A549 (cell line): Measurements from ENCODE around the gene ATOX1. TPM values are rescaled to one million over a fixed set of nuclear protein-coding genes. Genes with fewer than 3 reads are reported as not detected.

Experiments
- ATAC-seq, 2 experiments: fragments of 200-7000 bp in 1 of 2; fragments of >200 bp in 1 of 2; cut with Nextera tagmentation in 1 of 2; cut with Tn5 transposase in 1 of 2; 3 replicates each; pipeline versions ENCODE4 v1.8.0 to v1.9.1; 2018 to 2020; ENCODE audit warnings: mild to moderate bottlenecking in 1 of 2, moderate library complexity in 1 of 2
- CTCF ChIA-PET: fragments of 300-600 bp; sonication (Branson Sonifier 250); formaldehyde crosslinking; extraction: SDS; loops from one replicate; lab custom pipeline; 2021; ENCODE audit warnings: antibody characterized with exemption, inconsistent platforms; lab: Yijun Ruan, JAX
- POLR2A ChIA-PET: fragments of 350-600 bp; formaldehyde crosslinking; extraction: SDS; loops from one replicate; lab custom pipeline; 2021; ENCODE audit warnings: antibody characterized with exemption, inconsistent platforms; lab: Yijun Ruan, JAX
- DNase-seq, 2 experiments: peaks; one replicate each; pipeline versions ENCODE4 v3.0.0 to v3.0.0-alpha.2; 2011 to 2016; ENCODE audit warnings: low read depth in 1 of 2, low spot score in 1 of 2
- FAIRE-seq: peaks from 2 replicates; lab custom pipeline; 2011; peaks lifted over from hg19 to GRCh38; lab: Jason Lieb, UNC
- H3K27ac ChIP-seq, 2 experiments: fragments of >200 bp; sonication (Bioruptor Twin); formaldehyde crosslinking; 3 replicates each; pipeline ENCODE4 v1.5.1; 2016 to 2017
- H3K4me1 ChIP-seq: fragments of >200 bp; sonication (Bioruptor Twin); formaldehyde crosslinking; 3 replicates; pipeline ENCODE4 v1.6.1; 2016
- H3K4me2 ChIP-seq: fragments of >200 bp; sonication (Bioruptor Twin); formaldehyde crosslinking; 3 replicates; pipeline ENCODE4 v1.6.1; 2016
- H3K4me3 ChIP-seq: fragments of >200 bp; sonication (Bioruptor Twin); formaldehyde crosslinking; 3 replicates; pipeline ENCODE4 v1.5.1; 2016
- H3K9me3 ChIP-seq: fragments of >200 bp; sonication (Bioruptor Twin); formaldehyde crosslinking; 3 replicates; pipeline ENCODE4 v1.6.1; 2016
- CBX2 ChIP-seq: fragments of 200-600 bp; sonication (generic); IDR thresholded peaks from 2 replicates; pipeline ENCODE4 v1.6.1; 2016; ENCODE audit warnings: low read depth, mild to moderate bottlenecking, borderline replicate concordance
- CBX8 ChIP-seq: fragments of 200-600 bp; sonication (generic); IDR thresholded peaks from 2 replicates; pipeline ENCODE4 v1.6.1; 2016
- CEBPB ChIP-seq, 2 experiments: fragments of >200 bp in 1 of 2; sonication (Bioruptor Twin) in 1 of 2; formaldehyde crosslinking in 1 of 2; IDR thresholded peaks; 2 replicates each; pipeline ENCODE4 v1.6.1; 2012 to 2016
- EHF ChIP-seq: fragments of 250-450 bp; sonication (Bioruptor Pico); IDR thresholded peaks from 2 replicates; pipeline ENCODE4 v1.5.0; 2020; ENCODE audit warnings: mild to moderate bottlenecking
- ESRRA ChIP-seq: fragments of 150-350 bp; IDR thresholded peaks from 2 replicates; pipeline ENCODE4 v1.6.1; 2014; ENCODE audit warnings: mild to moderate bottlenecking, low read length, borderline replicate concordance
- FOSL2 ChIP-seq, 2 experiments: fragments of 450-650 bp in 1 of 2; fragments of >200 bp in 1 of 2; sonication (Bioruptor Twin) in 1 of 2; formaldehyde crosslinking; IDR thresholded peaks; 2 replicates each; pipeline versions ENCODE4 v1.5.0 to v1.6.1; 2016 to 2020; ENCODE audit warnings: mild to moderate bottlenecking in 1 of 2, moderate library complexity in 1 of 2
- GATA3 ChIP-seq: IDR thresholded peaks from 2 replicates; pipeline ENCODE4 v1.6.1; 2012; ENCODE audit warnings: borderline replicate concordance
- HOXA7 ChIP-seq: fragments of 250-450 bp; sonication (Bioruptor Pico); IDR thresholded peaks from 2 replicates; pipeline ENCODE4 v1.5.0; 2020; ENCODE audit warnings: mild to moderate bottlenecking, moderate library complexity
- HOXB5 ChIP-seq: fragments of 250-450 bp; sonication (Bioruptor Pico); IDR thresholded peaks from 2 replicates; pipeline ENCODE4 v1.5.0; 2020; ENCODE audit warnings: mild to moderate bottlenecking, moderate library complexity
- JUN ChIP-seq, 2 experiments: fragments of >200 bp; sonication (Bioruptor Twin); formaldehyde crosslinking; IDR thresholded peaks; 2 replicates in 1 of 2; 3 replicates in 1 of 2; pipeline ENCODE4 v1.6.1; 2016 to 2017
- JUNB ChIP-seq: fragments of >200 bp; sonication (Bioruptor Twin); formaldehyde crosslinking; IDR thresholded peaks from 2 replicates; pipeline ENCODE4 v1.6.1; 2016
- KDM1A ChIP-seq: fragments of 200-600 bp; sonication (generic); IDR thresholded peaks from 2 replicates; pipeline ENCODE4 v1.6.1; 2016; ENCODE audit warnings: low read depth, mild to moderate bottlenecking
- MYC ChIP-seq: IDR thresholded peaks from 2 replicates; pipeline ENCODE4 v1.6.1; 2012; ENCODE audit warnings: mild to moderate bottlenecking, inconsistent platforms, low read length, improper control_type of control experiment, borderline replicate concordance
- NR3C1 ChIP-seq: fragments of >200 bp; sonication (Bioruptor Twin); formaldehyde crosslinking; IDR thresholded peaks from 3 replicates; pipeline ENCODE4 v1.6.1; 2017
- RCOR1 ChIP-seq: fragments of 150-350 bp; IDR thresholded peaks from 2 replicates; pipeline ENCODE4 v1.6.1; 2014; ENCODE audit warnings: antibody characterized with exemption, low read length, low read depth
- RNF2 ChIP-seq: fragments of 200-600 bp; sonication (generic); IDR thresholded peaks from 2 replicates; pipeline ENCODE4 v1.6.1; 2016; ENCODE audit warnings: low read depth, mild to moderate bottlenecking, antibody characterized with exemption, moderate library complexity, borderline replicate concordance
- ZSCAN20 ChIP-seq: fragments of 250-450 bp; sonication (Bioruptor Pico); IDR thresholded peaks from 2 replicates; pipeline ENCODE4 v1.8.0; 2022; ENCODE audit warnings: mild to moderate bottlenecking, moderate library complexity
- WGBS: methylation state at CpG from one replicate; pipeline ENCODE4 v1.1.6; 2017; ENCODE audit errors: missing lambda C conversion rate; 5-methylcytosine and 5-hydroxymethylcytosine counted together
- polyA plus RNA-seq, 4 experiments: library from polyadenylated mRNA; depleted of rRNA in 3 of 4; stranded (reverse); fragments of >200 nt; fragmentation: RNase III in 1 of 4; extraction: RNeasy Plus Mini Kit Qiagen cat#74134 plus additional on column Dnase treatment in 1 of 4; gene quantifications; 2 replicates in 3 of 4; 3 replicates in 1 of 4; pipeline ENCODE4 v1.2.3, GENCODE V29; 2011 to 2017
- TF ChIP-seq, protein P1 (sequence below): fragments of 250-450 bp; sonication (Bioruptor Pico); IDR thresholded peaks from 2 replicates; pipeline ENCODE4 v1.5.0; 2020; ENCODE audit warnings: low read depth, mild to moderate bottlenecking, moderate library complexity
- TF ChIP-seq, protein P2 (sequence below): fragments of 150-350 bp; IDR thresholded peaks from 2 replicates; pipeline ENCODE4 v1.6.1; 2014; ENCODE audit warnings: low read depth, mild to moderate bottlenecking, low read length
- TF ChIP-seq, protein P3 (sequence below): IDR thresholded peaks from 2 replicates; pipeline ENCODE4 v1.6.1; 2012; ENCODE audit warnings: low read depth, borderline replicate concordance
- TF ChIP-seq, protein P4 (sequence below): fragments of 200-600 bp; sonication (generic); IDR thresholded peaks from 2 replicates; pipeline ENCODE4 v1.6.1; 2016; ENCODE audit warnings: antibody characterized with exemption, mild to moderate bottlenecking, moderate library complexity
- TF ChIP-seq, protein P5 (sequence below): IDR thresholded peaks from 2 replicates; pipeline ENCODE4 v1.6.1; 2012

Gene ATOX1
- polyA plus RNA-seq, 2 of the 4 experiments (the other 2 are of a cell fraction) = 58.1 to 218 TPM

DNA sequence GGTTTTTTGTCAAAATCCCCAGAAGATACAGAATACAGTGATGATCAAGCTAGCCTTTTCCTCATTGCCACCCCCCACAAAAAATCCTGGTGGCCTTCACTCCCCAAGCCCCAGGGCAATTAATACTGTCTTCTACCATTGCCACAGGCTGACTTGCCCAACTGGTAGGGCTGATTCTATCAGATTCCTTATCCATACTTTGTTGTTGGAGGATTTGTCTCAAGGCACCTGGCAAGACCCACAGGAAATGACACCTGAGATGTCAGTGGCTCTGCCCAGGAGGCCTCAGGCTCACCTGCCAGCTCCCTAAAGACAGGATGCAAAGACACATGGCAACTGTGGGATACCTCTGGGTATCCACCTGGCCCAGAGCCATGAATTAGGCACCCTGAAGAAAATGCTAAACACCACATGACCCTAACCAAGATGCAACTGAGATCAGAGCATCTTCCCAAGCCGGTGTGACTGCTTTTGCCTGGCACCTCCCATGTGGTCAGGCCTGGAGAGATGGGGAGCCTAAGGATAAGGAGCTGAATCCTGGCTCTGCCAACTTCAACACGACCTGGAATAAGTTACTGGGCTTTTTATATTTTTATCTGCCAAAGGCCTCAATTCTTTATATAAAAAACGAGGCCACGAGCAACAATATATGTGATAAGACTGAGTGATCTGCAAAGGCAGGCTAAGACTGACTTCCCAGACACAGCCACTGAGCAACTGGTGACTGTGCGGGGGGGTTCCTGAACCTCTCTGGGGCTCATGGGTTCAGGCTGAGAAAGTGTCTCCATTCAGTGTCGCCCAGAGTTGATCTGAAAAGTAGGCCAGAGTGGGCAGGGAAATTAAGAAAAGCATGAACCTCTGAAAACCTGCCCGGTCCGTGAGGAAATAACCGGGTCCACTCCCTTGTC, 944 bp downstream of the ATOX1 start (continued):
- TF ChIP-seq, protein P1, sequence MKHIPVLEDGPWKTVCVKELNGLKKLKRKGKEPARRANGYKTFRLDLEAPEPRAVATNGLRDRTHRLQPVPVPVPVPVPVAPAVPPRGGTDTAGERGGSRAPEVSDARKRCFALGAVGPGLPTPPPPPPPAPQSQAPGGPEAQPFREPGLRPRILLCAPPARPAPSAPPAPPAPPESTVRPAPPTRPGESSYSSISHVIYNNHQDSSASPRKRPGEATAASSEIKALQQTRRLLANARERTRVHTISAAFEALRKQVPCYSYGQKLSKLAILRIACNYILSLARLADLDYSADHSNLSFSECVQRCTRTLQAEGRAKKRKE (CRISPR knock-in tag) = no peak
- TF ChIP-seq ESRRA = no peak
- no peak for TF ChIP-seq NR3C1
- no peak for TF ChIP-seq HOXB5
- no peak for TF ChIP-seq RNF2

DNA sequence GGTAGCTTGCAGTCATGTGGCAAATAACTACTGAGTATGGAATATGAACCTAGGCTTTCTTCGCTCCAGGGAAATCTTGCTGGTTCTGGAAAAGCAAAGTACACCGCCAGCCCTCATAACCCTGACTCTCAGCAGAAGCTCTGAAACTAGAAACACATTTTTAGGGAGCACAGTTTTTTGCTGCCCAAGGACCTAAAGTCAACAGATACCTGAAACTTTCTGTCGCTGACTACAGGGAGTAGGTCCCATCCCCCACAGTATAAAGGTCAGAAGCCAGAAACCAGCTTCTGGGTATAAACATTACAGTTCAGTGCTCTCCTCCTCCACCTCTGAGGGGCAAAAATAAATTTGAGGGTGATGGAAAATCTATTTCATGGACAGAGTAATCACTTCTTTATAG, 3.0 kb downstream of the ATOX1 start:
- ATAC-seq (no peak), DNase-seq (no peak), FAIRE-seq (no peak)
- Histone ChIP-seq H3K27ac (no peak overlapping the region), H3K4me3 (no peak overlapping the region), H3K4me1 (peaks cover 12% of the 10 kb centered on the region), H3K9me3 (no peaks in the 10 kb centered on the region), H3K4me2 (0 out of 3 replicates have a peak overlapping the region, but pooled peaks have one; percentile 23)
- CTCF ChIA-PET = interaction anchor here (0.6 to 5.3 kb wide), 4 partner anchors 10 to 653 kb away, joined by 3 to 36 read pairs (median 4); no protein-coding TSS in a partner anchor
- WGBS = 80% methylated on average over 3 of the region's 3 CpGs
- POLR2A ChIA-PET = interaction anchor here (0.5 kb wide), 1 partner anchor 16 kb away, joined by 3 read pairs; the partner anchor contains the start of gene G3BP1
- TF ChIP-seq KDM1A (no peak), JUNB (no peak), RCOR1 (no peak), FOSL2 (IDR thresholded peaks at IDR 0.05) (no peak), FOSL2 (CRISPR knock-in tag; IDR thresholded peaks at IDR 0.05) (no peak), MYC (no peak), CBX2 (no peak), HOXA7 (CRISPR knock-in tag) (no peak), CEBPB (IDR thresholded peaks at IDR 0.05) (no peak), GATA3 (no peak), EHF (CRISPR knock-in tag) (no peak), CBX8 (no peak), ZSCAN20 (no peak), JUN (IDR thresholded peaks at IDR 0.05) (no peak)
- TF ChIP-seq, protein P2, sequence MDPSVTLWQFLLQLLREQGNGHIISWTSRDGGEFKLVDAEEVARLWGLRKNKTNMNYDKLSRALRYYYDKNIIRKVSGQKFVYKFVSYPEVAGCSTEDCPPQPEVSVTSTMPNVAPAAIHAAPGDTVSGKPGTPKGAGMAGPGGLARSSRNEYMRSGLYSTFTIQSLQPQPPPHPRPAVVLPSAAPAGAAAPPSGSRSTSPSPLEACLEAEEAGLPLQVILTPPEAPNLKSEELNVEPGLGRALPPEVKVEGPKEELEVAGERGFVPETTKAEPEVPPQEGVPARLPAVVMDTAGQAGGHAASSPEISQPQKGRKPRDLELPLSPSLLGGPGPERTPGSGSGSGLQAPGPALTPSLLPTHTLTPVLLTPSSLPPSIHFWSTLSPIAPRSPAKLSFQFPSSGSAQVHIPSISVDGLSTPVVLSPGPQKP = no peak
- TF ChIP-seq, protein P3, sequence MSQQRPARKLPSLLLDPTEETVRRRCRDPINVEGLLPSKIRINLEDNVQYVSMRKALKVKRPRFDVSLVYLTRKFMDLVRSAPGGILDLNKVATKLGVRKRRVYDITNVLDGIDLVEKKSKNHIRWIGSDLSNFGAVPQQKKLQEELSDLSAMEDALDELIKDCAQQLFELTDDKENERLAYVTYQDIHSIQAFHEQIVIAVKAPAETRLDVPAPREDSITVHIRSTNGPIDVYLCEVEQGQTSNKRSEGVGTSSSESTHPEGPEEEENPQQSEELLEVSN = no peak
- TF ChIP-seq, protein P4, sequence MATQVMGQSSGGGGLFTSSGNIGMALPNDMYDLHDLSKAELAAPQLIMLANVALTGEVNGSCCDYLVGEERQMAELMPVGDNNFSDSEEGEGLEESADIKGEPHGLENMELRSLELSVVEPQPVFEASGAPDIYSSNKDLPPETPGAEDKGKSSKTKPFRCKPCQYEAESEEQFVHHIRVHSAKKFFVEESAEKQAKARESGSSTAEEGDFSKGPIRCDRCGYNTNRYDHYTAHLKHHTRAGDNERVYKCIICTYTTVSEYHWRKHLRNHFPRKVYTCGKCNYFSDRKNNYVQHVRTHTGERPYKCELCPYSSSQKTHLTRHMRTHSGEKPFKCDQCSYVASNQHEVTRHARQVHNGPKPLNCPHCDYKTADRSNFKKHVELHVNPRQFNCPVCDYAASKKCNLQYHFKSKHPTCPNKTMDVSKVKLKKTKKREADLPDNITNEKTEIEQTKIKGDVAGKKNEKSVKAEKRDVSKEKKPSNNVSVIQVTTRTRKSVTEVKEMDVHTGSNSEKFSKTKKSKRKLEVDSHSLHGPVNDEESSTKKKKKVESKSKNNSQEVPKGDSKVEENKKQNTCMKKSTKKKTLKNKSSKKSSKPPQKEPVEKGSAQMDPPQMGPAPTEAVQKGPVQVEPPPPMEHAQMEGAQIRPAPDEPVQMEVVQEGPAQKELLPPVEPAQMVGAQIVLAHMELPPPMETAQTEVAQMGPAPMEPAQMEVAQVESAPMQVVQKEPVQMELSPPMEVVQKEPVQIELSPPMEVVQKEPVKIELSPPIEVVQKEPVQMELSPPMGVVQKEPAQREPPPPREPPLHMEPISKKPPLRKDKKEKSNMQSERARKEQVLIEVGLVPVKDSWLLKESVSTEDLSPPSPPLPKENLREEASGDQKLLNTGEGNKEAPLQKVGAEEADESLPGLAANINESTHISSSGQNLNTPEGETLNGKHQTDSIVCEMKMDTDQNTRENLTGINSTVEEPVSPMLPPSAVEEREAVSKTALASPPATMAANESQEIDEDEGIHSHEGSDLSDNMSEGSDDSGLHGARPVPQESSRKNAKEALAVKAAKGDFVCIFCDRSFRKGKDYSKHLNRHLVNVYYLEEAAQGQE = no peak
- TF ChIP-seq, protein P5, sequence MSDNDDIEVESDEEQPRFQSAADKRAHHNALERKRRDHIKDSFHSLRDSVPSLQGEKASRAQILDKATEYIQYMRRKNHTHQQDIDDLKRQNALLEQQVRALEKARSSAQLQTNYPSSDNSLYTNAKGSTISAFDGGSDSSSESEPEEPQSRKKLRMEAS = no peak
- TF ChIP-seq, protein P1 (CRISPR knock-in tag) = no peak
